Tongue (tissue), 2 donors: ENCODE measurements around the gene SLC6A9. TPM values are rescaled to one million over a fixed set of nuclear protein-coding genes. Genes with fewer than 3 reads are reported as not detected.
A peak's percentile ranks its signal among the peaks of the same experiment; 100 is the strongest.

ENCODE experiments used
- DNase-seq: peaks from one replicate; pipeline ENCODE4 v3.0.0-alpha.2; 2015
- total RNA-seq: library from RNA; depleted of rRNA; stranded (reverse); fragments of >200 nt; gene quantifications from one replicate; pipeline ENCODE4 v1.2.3, GENCODE V29; 2014

Gene SLC6A9
- total RNA-seq, 1 donor from 2014 or later, result 3.7 TPM

GRCh38 chr1:43983253-43983899 is 47.9 kb downstream of the SLC6A9 start:
- DNase-seq, result no peak

GRCh38 chr1:43982808-43983207 is 48.5 kb downstream of the SLC6A9 start:
- no peak for DNase-seq

- DNase-seq, result no peak
Observed at GRCh38 chr1:43982241-43982640, 49.0 kb downstream of the SLC6A9 start.

- DNase-seq, result no peak
Observed at GRCh38 chr1:43981636-43982035, 49.6 kb downstream of the SLC6A9 start.

GRCh38 chr1:43981135-43981491 is 50.1 kb downstream of the SLC6A9 start:
- DNase-seq, result no peak

- DNase-seq, result no peak
Observed at GRCh38 chr1:43980255-43981134, 50.8 kb downstream of the SLC6A9 start.

GRCh38 chr1:43979528-43980254 is 51.6 kb downstream of the SLC6A9 start:
- peak; percentile 61 for DNase-seq

GRCh38 chr1:43979261-43979527 is 52.1 kb downstream of the SLC6A9 start:
- no peak for DNase-seq

GRCh38 chr1:43978551-43979260 is 52.6 kb downstream of the SLC6A9 start, which contains the start of gene B4GALT2:
TSS of gene B4GALT2 (plus strand) at chr1:43979210. CDS start at chr1:43981161, 1,951 bp downstream.
- DNase-seq, result peak; percentile 55

GRCh38 chr1:43978264-43978550 is 53.1 kb downstream of the SLC6A9 start:
- DNase-seq, result no peak

- DNase-seq, result no peak
Observed at GRCh38 chr1:43977376-43978263, 53.6 kb downstream of the SLC6A9 start.

- DNase-seq, result no peak
Observed at GRCh38 chr1:43976890-43977289, 54.4 kb downstream of the SLC6A9 start.

- no peak for DNase-seq
Observed at GRCh38 chr1:43976045-43976444, 55.2 kb downstream of the SLC6A9 start.

- DNase-seq, result peak; percentile 36
Observed at GRCh38 chr1:43975249-43975961, 55.9 kb downstream of the SLC6A9 start.

GRCh38 chr1:43974443-43975248 is 56.6 kb downstream of the SLC6A9 start, which contains the start of gene ATP6V0B:
TSS of gene ATP6V0B (plus strand) at chr1:43974960. CDS start at chr1:43975041, 81 bp downstream.
- peak; percentile 98 for DNase-seq

GRCh38 chr1:43973981-43974442 is 57.2 kb downstream of the SLC6A9 start:
- no peak for DNase-seq

- no peak for DNase-seq
Observed at GRCh38 chr1:43971336-43971980, 59.8 kb downstream of the SLC6A9 start.

GRCh38 chr1:43970911-43971310 is 60.4 kb downstream of the SLC6A9 start:
- no peak for DNase-seq

GRCh38 chr1:43970502-43970901 is 60.8 kb downstream of the SLC6A9 start:
- DNase-seq, result no peak
